GM19328 (cell line): ENCODE measurements around the gene CATSPERD.

ENCODE experiments used
- ATAC-seq: cut with Tn5 transposase; IDR thresholded peaks from one replicate; pipeline ENCODE4 v1.9.1; 2021; ENCODE audit warnings: mild to moderate bottlenecking, moderate library complexity; ENCODE audit not compliant: unreplicated experiment

CATSPERD gene

GRCh38 chr19:5719961-5720790, at the start of gene CATSPERD, which contains the start of gene LONP1:
Gene CATSPERD, plus strand, starts transcription at chr19:5720637. Its CDS starts 101 bp downstream, at chr19:5720738.
Gene LONP1, minus strand, starts transcription at chr19:5720146. Its CDS starts 14 bp downstream, at chr19:5720132.
- peak; percentile 88 for ATAC-seq

- no peak for ATAC-seq
Measured at GRCh38 chr19:5671600-5671999, 48.8 kb upstream of the CATSPERD start.

- ATAC-seq, result no peak
Measured at GRCh38 chr19:5672708-5673459, 47.6 kb upstream of the CATSPERD start.

- ATAC-seq, result no peak
Measured at GRCh38 chr19:5673752-5674151, 46.7 kb upstream of the CATSPERD start.

GRCh38 chr19:5674714-5675113, 45.7 kb upstream of the CATSPERD start:
- no peak for ATAC-seq

GRCh38 chr19:5676105-5676771, 44.2 kb upstream of the CATSPERD start:
- ATAC-seq, result no peak

GRCh38 chr19:5676772-5677105, 43.7 kb upstream of the CATSPERD start:
- no peak for ATAC-seq

- ATAC-seq, result no peak
Measured at GRCh38 chr19:5677136-5677535, 43.3 kb upstream of the CATSPERD start.

- ATAC-seq, result no peak
Measured at GRCh38 chr19:5677580-5677979, 42.9 kb upstream of the CATSPERD start.

GRCh38 chr19:5678071-5678718, 42.2 kb upstream of the CATSPERD start:
- ATAC-seq, result no peak

- no peak for ATAC-seq
Measured at GRCh38 chr19:5679289-5680083, 41.0 kb upstream of the CATSPERD start.

- no peak for ATAC-seq
Measured at GRCh38 chr19:5680084-5680436, 40.4 kb upstream of the CATSPERD start.

- peak; percentile 85 for ATAC-seq
Measured at GRCh38 chr19:5680437-5681368, 39.7 kb upstream of the CATSPERD start, which contains the start of the genes HSD11B1L and MICOS13. Gene HSD11B1L, plus strand, starts transcription at chr19:5681027. Its CDS starts 3,806 bp downstream, at chr19:5684833. Gene MICOS13, minus strand, starts transcription at chr19:5680516. Its CDS starts 30 bp downstream, at chr19:5680486.

- no peak for ATAC-seq
Measured at GRCh38 chr19:5681391-5682106, 38.9 kb upstream of the CATSPERD start.

GRCh38 chr19:5682107-5682482, 38.3 kb upstream of the CATSPERD start:
- no peak for ATAC-seq

GRCh38 chr19:5683177-5683886, 37.1 kb upstream of the CATSPERD start:
- ATAC-seq, result no peak

- no peak for ATAC-seq
Measured at GRCh38 chr19:5684694-5685430, 35.6 kb upstream of the CATSPERD start.
